LNCaP clone FGC (cell line): ENCODE measurements around the gene SLC15A3.
A peak's percentile ranks its signal among the peaks of the same experiment; 100 is the strongest.

Experiments used
- DNase-seq: peaks from one replicate; pipeline ENCODE4 v3.0.0-alpha.2; 2011; ENCODE audit warnings: low read depth
- H3K4me3 ChIP-seq: 2 replicates; pipeline ENCODE4 v1.5.1; 2011; ENCODE audit warnings: mild to moderate bottlenecking, low read depth, low read length, control low read depth
- TF ChIP-seq, protein P1 (sequence below): IDR thresholded peaks from 2 replicates; pipeline ENCODE4 v1.5.1; 2012; ENCODE audit warnings: mild to moderate bottlenecking; ENCODE audit not compliant: control insufficient read depth, insufficient read depth; ENCODE audit errors: extremely low read depth

Gene SLC15A3

DNA sequence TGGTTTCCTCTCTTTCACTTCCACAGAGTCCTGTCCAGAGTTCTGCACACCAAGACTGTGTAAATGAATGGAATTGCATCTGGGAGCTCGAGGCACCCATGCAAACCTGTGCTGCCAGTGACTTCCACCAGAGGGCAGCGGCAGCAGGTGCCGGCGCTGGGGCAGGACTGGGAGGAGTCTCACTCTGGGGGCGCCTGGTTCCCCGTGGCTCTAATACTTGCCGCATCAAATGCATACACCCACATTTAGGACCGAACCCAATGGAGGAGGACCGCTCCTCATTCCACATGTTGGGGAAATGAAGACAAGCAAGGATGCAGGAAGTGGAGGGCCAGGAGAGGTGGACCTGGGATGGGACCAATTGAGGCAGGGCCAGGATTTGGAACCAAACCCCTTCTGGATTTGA is 18.4 kb upstream of the SLC15A3 start:
- DNase-seq: no peak
- no peak overlapping the region for H3K4me3 ChIP-seq
- TF ChIP-seq, protein P1, sequence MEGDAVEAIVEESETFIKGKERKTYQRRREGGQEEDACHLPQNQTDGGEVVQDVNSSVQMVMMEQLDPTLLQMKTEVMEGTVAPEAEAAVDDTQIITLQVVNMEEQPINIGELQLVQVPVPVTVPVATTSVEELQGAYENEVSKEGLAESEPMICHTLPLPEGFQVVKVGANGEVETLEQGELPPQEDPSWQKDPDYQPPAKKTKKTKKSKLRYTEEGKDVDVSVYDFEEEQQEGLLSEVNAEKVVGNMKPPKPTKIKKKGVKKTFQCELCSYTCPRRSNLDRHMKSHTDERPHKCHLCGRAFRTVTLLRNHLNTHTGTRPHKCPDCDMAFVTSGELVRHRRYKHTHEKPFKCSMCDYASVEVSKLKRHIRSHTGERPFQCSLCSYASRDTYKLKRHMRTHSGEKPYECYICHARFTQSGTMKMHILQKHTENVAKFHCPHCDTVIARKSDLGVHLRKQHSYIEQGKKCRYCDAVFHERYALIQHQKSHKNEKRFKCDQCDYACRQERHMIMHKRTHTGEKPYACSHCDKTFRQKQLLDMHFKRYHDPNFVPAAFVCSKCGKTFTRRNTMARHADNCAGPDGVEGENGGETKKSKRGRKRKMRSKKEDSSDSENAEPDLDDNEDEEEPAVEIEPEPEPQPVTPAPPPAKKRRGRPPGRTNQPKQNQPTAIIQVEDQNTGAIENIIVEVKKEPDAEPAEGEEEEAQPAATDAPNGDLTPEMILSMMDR: peak; percentile 83

- TF ChIP-seq, protein P1: no peak
- DNase-seq: no peak
- H3K4me3 ChIP-seq: no peak overlapping the region
Measured at GRCh38 chr11:60968223-60968622, 16.2 kb upstream of the SLC15A3 start.

DNA sequence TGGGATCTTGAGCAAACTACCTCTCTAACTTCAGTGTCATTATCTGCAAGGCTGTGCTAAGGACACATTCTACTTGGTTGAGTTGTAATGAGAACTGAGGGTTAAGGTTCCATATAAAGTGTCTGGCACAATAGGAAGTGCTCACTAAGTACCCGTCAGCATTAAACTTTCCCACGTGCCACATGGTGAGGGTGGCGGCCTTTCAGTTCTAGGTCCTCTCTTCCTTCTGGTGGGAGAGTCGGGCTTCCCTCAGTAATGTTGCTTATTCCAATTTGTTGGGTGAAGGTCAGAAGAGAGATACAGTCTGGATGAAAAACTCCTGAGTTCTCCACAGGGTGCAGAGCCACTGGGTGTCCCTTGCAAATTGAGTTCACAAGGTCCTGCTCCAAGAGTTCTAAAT is 14.9 kb upstream of the SLC15A3 start:
- no peak overlapping the region for H3K4me3 ChIP-seq
- DNase-seq: no peak
- TF ChIP-seq, protein P1: no peak

- TF ChIP-seq, protein P1: no peak
- no peak overlapping the region for H3K4me3 ChIP-seq
Measured at GRCh38 chr11:60964801-60965200, 12.8 kb upstream of the SLC15A3 start.

DNA sequence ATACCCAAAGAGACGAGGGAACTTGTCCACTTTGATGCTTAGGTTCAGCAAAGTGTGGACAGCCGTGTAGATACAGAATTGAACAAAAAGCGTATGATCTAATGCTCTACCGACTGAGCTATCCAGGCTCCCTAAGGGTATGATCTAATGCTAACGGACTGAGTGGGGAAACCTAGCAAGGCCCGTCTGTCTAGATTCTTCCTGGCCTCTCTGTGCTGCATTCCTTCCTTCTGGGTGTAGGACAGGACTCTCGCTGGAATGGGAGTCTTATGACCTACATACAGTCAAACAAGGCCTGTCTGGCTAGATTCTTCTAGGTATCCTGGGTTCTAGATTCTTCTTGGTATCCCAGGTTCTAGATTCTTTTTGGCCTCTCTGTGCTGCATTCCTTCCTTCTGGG is 8.4 kb upstream of the SLC15A3 start:
- no peak overlapping the region for H3K4me3 ChIP-seq
- no peak for DNase-seq
- TF ChIP-seq, protein P1: no peak

More at GRCh38 chr11:60964801-60965200, 12.8 kb upstream of the SLC15A3 start:
- DNase-seq: no peak

GRCh38 chr11:60959431-60959830 is 7.5 kb upstream of the SLC15A3 start:
- no peak overlapping the region for H3K4me3 ChIP-seq
- DNase-seq: no peak
- TF ChIP-seq, protein P1: no peak

DNA sequence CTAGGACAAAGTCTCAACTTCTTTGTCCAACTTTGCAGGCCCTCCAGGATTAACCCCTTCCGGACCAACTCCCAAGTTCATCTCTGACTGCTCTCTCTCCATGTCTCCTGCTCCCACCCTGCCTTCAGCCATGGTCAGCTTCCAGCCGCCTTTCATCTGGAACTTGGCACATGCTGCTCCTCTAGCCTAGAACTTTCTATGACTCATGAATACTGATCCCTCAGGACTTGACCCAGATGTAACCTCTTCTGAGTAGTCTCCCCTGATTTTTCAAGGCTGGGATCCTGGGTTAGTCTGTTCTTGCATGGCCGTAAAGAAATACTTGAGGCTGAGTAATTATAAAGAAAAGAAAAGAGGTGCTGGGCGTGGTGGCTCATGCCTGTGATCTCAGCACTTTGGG is 5.2 kb upstream of the SLC15A3 start:
- no peak for DNase-seq
- H3K4me3 ChIP-seq: no peak overlapping the region
- TF ChIP-seq, protein P1: no peak
